Measurements from ENCODE around the gene POM121.
"Not testable (repeated sequence)": the region's sequence is repeated elsewhere in the genome, so short reads cannot be mapped to it uniquely, and the experiment has no call there.

POM121 gene

DNA sequence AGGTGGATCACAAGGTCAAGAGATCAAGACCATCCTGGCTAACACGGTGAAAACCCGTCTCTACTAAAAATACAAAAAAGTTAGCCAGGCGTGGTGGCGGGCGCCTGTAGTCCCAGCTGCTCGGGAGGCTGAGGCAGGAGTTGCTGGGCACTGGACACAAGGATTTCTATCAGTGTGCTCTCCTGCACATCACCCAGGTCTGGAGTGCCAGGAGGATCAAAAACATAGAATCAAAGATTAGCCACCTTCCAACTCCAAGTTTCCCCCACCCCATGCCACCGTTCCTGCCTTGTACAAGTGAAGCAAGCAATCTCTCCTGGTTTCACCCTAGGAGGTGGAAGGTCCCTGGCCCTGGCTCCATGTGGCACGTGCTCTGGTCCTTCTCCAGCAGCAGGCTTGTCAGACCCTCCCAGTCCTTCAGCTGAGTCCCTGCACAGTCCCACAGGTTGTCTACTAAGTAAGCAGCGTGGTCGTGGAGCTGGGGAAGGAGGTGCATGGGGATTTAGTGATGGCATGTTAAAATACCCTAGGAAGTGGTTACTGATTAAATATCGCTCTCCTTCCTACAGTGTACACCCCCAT, 73.1 kb downstream of the POM121 start:
- DNase-seq: not testable (repeated sequence)

Measured in NCI-H2081 (cell line).